Erythroblast (primary cell): Measurements from ENCODE around the gene PLXNA2.

Source experiments
- GATA1 ChIP-seq: IDR thresholded peaks from 2 replicates; pipeline ENCODE4 v1.6.1; 2011; ENCODE audit warnings: low read depth, mild to moderate bottlenecking, control low read depth, low read length, moderate library complexity
- POLR2A ChIP-seq: IDR thresholded peaks from 2 replicates; pipeline ENCODE4 v1.6.1; 2011; ENCODE audit warnings: mild to moderate bottlenecking, low read length

DNA sequence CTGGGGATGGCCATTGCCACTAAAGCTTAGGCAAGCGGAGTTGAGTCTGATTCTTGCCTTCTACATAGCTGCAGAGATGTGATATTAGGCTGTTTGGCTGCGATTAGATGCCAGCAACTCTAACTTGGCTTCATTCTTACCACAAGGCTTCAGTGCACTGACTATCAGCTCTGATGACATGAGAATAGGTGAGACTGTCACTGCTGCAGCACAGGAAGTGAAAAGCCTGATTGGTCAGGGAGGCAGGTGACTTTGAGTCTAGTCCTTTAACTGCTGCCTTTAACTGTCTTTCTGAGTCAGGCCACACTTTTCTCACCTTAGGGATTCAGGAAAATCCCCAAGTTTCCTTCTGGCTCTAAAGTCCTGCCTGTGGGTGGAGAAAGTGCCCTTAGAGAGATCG, 14.1 kb upstream of the PLXNA2 start:
- no peak for TF ChIP-seq POLR2A
- no peak for TF ChIP-seq GATA1
